NCI-H1092 (cell line): ENCODE data around the gene CRIM1.

Experiments
- DNase-seq: peaks from one replicate; lab custom pipeline; 2025; lab: John Stamatoyannopoulos, UW

The CRIM1 gene

GRCh38 chr2:36423619-36424120 lies 68.1 kb downstream of the CRIM1 start:
- no peak for DNase-seq

- DNase-seq, result no peak
Observed at GRCh38 chr2:36425608-36426355, 70.2 kb downstream of the CRIM1 start.

- DNase-seq, result no peak
Observed at GRCh38 chr2:36427790-36428243, 72.2 kb downstream of the CRIM1 start.

DNA sequence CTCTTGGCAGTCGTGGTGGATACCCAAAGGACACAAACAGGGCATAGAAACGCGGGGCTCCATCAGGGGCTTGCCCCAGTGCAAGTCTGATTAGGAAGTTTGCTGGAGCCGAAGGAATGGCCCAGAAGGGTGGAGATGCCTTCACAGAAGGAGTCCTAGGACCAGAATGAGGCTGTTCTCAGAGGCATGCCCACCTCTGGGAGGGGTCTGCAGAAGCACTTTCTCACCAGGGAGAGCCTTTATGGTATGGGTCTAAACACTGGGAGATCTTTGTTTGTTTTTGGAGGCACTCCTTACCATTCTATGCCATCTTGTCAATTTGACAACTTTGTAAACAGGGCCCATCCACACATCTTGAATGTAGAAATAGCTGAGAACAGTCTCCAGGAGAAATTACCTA lies 75.0 kb downstream of the CRIM1 start:
- DNase-seq, result no peak

DNA sequence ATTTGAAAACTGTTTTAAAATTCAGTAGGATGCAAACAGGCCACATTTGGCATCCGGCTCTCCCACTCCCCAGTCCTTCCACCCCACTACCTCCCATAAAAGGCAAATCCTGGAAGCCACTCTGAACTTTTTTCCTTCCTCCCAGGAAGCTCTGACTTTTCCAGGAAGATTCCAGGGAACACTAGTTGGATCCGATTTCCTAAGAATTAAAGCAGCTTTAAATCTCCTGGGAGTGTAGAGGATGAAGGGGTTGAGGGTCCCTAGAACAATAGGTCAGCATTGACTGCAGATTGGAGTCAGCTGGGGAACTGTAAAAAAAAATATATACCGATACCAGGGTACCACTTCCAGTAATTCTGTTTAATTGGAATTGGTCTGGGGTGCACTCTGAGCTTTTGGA lies 76.9 kb downstream of the CRIM1 start:
- no peak for DNase-seq

- DNase-seq, result no peak
Observed at GRCh38 chr2:36433311-36434217, 78.0 kb downstream of the CRIM1 start.

DNA sequence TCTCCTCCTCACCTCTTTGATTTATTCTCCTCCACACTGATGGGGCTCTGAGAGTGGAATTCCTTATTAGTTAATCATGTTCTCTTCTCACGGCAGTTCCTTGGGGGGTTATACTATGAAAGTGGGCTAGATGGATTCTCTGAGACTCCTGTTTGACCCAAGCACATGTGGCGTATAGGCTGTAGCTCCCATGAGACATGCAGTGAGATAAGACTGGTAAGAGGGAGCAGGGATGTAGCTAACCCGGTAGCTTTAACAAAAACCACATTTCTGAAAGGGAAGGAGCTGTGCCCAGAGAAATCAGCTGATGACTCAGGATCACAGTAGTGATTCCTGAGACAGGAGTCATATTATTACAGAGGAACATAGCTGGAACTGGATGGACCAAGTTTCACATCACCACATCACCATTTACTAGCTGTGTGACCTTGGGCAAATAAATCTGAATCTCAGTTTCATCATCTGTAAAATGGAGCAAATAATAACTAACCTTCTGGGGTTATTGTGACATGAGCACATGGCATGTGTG lies 82.9 kb downstream of the CRIM1 start:
- DNase-seq, result no peak

DNA sequence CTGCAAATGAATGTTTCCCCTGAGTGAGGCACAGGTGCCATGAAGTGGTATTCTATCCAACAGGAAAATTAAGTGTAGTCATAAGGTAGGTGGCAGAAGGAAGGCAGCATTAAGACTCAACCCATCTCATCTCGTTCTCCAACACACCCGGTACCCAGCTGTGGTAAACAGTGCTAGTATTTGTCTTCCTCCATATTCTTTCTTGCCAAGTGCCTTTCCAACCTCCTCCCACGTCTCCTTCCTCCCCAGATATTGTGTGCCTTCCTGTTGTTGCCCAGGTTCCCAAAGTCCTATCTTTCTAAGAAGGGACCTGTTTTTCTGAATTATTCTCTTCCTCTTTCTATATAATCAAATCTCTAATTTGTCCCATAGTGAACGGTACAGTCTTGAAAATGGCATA lies 83.5 kb downstream of the CRIM1 start:
- DNase-seq, result no peak

DNA sequence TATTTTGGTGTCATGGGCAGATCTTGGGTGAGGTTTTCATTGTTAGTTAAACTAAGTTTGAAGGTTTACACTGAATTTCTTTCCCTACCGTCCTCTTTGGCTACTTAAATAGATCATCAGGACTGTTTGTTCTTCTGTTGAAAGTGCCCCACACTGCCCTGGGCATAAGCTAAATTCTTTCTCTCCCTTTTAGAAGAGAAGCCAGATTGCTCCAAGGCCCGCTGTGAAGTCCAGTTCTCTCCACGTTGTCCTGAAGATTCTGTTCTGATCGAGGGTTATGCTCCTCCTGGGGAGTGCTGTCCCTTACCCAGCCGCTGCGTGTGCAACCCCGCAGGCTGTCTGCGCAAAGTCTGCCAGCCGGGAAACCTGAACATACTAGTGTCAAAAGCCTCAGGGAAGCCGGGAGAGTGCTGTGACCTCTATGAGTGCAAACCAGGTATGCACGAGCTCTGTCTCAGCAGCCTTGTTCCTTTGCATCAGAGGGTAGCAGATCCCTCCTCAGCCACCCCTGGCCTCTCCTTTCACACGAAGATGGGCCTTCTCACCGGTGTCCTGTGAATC lies 85.6 kb downstream of the CRIM1 start:
- no peak for DNase-seq

DNA sequence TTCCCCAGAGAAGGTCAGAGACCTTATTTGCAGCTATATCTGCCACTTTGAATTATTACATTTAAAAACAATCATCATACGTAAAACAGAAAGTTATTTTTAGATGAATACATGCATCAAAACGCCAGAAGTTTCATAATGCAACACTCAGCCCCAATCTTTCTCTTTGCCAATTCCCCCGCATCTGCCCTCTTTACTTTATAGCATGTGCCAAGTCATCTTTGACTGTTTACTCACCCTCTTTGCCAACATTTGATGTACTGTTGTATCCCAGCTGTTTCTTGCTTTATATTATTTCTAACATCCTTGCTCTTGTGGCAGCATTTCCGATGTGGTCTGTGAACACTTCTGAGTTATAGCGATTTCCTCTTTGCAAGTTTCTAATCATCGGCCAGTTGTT lies 86.2 kb downstream of the CRIM1 start:
- no peak for DNase-seq

DNA sequence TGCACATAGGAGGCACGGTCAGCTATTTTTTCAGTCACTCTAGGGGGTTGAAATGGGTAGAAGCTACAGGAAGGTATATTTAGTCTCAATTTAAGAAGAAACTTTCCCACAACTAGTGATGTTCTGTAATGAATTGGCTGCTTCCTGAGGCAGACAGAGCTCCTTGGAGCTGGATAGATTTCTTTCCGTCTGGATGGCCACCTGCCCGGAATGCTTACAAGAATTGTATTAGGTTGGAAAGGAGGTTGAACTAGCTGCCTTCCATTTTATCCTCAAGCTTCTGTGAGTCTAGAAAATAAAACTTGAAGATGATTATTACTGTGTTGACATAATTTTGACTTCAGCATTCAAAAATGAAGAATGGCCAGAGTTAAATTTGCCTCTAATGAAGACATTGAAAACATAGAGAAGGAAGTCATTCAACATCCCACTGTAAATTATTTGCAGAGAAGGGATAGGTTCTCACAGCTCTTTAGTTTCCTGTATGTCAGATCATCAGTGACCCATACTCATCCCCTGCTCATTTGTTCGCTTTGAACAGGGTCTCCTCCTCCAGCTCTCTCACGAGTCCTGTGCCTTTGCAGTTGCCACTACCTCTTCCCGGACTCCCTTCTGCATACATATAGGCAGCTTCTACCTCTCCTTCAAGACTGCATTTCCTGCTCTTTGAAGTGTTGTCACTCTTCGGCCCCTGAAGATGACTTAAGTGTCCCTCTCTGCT lies 88.8 kb downstream of the CRIM1 start:
- DNase-seq, result no peak

DNA sequence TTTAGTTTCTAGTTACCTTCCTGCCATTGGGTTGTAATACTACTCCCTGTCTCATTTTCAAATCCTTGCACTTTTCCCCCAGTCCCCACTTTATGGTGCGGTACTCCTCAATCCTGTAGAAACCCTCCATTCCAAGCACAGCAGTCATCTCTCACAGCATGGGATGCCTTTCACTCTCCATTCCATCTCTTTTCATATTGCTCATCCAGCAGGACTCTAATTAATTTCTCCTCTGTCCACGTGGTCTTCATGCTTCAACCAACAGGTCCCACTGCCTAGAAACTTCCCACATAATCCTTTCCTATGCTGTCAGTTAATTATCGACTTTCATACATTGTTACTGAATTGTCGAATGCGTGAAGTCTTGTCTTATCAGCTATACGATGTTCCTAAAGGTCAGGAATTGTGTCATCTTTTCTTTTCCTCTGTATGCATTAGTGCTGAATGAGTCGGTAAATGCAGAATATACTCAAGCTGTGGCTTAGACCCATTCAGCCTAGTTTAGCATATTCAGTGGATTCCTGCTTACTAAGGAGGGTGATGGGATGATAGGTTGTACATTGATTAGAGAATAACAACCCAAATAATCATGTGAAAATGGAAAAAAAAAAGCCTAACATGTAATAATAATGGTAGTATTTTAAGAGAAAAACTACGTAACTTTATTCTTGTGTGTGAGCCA lies 89.7 kb downstream of the CRIM1 start:
- no peak for DNase-seq

- no peak for DNase-seq
Observed at GRCh38 chr2:36446294-36446693, 90.7 kb downstream of the CRIM1 start.

DNA sequence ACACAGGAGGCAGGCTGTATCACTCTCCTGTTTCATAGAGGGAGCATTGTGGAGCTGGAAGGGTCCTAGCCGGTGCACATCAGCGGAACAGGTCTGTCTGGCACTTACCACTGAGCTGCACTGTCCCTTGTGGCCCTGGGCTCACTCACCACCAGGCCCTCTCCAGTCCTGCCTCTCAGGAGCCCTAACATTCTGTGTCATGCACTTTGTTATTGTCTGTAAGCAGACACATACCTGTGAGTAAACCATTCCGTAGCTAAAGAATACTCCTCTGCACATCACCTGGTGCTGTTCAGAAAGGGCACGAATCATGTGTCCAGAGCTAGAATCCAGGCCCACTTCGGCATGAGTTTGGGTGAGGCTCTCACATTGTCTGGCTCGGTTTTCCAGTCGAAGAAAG lies 93.6 kb downstream of the CRIM1 start:
- DNase-seq, result no peak

- DNase-seq, result no peak
Observed at GRCh38 chr2:36449943-36450392, 94.4 kb downstream of the CRIM1 start.

- no peak for DNase-seq
Observed at GRCh38 chr2:36450466-36451196, 95.1 kb downstream of the CRIM1 start.

DNA sequence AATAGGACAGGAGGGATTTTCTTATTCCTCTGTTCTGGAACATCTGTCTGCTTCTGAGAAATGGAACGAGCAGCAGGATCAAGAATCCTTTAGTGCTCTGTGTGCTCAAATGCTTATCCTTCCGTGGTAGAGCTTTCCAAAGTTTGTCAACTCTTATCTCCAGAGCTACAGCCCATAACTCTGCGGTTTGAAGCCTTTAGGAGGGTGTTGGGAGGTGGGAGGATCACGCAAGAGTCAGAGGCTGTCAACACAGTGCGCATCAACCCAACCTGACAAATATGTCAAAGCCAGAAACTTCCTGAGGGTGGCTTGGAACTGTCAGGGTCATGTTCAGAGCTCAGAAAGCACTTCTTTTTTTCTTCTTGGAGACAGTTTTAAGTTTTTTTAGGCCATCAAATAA lies 95.9 kb downstream of the CRIM1 start:
- DNase-seq, result no peak

GRCh38 chr2:36452260-36452659 lies 96.7 kb downstream of the CRIM1 start:
- no peak for DNase-seq

DNA sequence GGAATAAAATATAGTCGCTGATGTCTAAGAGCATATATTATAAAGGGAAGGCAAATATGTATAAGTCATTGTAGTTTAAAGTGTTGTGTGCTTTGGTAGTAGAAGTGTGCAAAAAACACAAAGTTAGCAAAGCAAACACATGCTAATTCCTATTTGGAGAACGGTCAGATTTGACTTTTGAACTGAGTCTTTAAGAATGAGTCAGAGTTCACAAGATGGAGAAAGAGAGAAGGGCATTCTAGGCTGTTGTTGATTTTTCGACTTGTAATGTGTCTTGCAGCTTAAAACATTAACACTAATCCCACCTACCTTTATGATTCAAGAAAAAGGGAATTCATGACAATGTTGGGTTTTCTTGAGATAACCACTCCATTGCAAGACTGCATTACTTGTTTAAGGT lies 98.1 kb downstream of the CRIM1 start:
- DNase-seq, result no peak

- no peak for DNase-seq
Observed at GRCh38 chr2:36455011-36455410, 99.4 kb downstream of the CRIM1 start.
